AG04449 (cell line): ENCODE data around the gene LBHD2.

Source experiments
- CTCF ChIA-PET: fragments of 350-600 bp; formaldehyde crosslinking; extraction: SDS; loops from one replicate; lab custom pipeline; 2021; ENCODE audit warnings: antibody characterized with exemption; lab: Yijun Ruan, JAX
- POLR2A ChIA-PET: fragments of 400-600, 350-600 bp; formaldehyde crosslinking; extraction: SDS; loops from one replicate; lab custom pipeline; 2020; ENCODE audit warnings: antibody characterized with exemption, inconsistent platforms; lab: Yijun Ruan, JAX
- DNase-seq: peaks from one replicate; pipeline ENCODE4 v3.0.0-alpha.2; 2010; ENCODE audit warnings: low read depth, low spot score
- H3K4me3 ChIP-seq: 2 replicates; pipeline ENCODE4 v1.5.1; 2011; ENCODE audit warnings: low read depth, mild to moderate bottlenecking, control low read depth, low read length
- TF ChIP-seq, protein P1 (sequence below): IDR thresholded peaks from one replicate; pipeline ENCODE4 v1.5.1; 2011; ENCODE audit warnings: mild to moderate bottlenecking, moderate library complexity, low read length, control low read depth, inconsistent platforms; ENCODE audit not compliant: insufficient read depth; ENCODE audit errors: missing control alignments

The LBHD2 gene

DNA sequence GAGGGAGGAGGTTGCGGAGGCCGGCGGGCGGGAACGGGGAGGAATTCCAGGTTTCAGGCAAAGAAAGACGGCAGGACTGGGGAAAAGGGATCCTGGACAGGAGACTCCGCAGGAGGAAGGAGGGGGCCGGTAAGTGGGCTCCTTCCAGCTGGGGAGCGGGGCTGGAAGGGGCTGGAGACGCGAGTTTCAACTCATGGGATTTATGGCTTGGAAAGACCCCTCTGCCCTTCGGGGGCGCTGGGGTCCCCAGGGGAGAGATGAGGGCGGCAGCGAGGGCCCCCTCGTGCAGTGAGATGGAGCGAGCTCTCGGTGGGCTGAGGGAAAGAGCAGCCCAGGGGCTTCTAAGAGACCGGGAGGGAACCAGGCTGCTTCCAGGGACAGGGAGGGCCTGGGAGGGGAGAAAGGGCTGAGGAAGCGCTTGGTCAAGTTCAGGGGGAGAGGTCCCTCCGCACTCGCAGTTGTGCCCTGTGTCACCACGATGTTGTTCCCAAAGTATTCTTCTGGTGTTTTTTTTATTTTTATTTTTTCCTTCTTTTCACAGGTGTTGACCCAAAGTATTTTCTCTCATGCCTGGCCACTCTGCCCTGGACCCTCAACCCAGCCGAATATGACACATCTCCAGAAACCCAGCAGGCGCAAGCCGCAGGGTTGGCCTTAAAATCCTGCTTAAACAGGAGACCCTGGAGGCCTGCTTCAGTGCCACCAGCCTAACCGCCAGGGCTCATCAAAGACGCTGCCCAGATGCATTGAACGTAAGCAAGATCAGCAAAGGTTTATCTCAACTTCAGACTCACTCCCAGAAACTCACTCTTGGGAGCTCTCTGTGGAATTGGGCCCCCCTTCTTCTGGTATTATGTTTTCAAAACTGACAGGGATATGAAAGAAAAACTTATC is 55.4 kb downstream of the LBHD2 start:
- no peak overlapping the region for H3K4me3 ChIP-seq
- DNase-seq: no peak
- ChIA-PET POLR2A (no interaction called here), CTCF (interaction anchor here (0.7 to 7.2 kb wide), 5 partner anchors 17 to 42 kb away, joined by 3 to 50 read pairs (median 4); no protein-coding TSS in a partner anchor)
- TF ChIP-seq, protein P1, sequence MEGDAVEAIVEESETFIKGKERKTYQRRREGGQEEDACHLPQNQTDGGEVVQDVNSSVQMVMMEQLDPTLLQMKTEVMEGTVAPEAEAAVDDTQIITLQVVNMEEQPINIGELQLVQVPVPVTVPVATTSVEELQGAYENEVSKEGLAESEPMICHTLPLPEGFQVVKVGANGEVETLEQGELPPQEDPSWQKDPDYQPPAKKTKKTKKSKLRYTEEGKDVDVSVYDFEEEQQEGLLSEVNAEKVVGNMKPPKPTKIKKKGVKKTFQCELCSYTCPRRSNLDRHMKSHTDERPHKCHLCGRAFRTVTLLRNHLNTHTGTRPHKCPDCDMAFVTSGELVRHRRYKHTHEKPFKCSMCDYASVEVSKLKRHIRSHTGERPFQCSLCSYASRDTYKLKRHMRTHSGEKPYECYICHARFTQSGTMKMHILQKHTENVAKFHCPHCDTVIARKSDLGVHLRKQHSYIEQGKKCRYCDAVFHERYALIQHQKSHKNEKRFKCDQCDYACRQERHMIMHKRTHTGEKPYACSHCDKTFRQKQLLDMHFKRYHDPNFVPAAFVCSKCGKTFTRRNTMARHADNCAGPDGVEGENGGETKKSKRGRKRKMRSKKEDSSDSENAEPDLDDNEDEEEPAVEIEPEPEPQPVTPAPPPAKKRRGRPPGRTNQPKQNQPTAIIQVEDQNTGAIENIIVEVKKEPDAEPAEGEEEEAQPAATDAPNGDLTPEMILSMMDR: no peak
